Left lung (tissue), 10 donors: ENCODE data around the gene ANXA5. TPM values are rescaled to one million over a fixed set of nuclear protein-coding genes. Genes with fewer than 3 reads are reported as not detected.

Experiments used
- ATAC-seq: fragments of 200-7000 bp; cut with Tn5 transposase; one replicate; pipeline ENCODE4 v1.9.1; 2020; ENCODE audit warnings: moderate library complexity
- DNase-seq, 4 donors: peaks; one replicate each; pipeline ENCODE4 v3.0.0-alpha.2; 2013 to 2020
- H3K27ac ChIP-seq, 2 donors: fragments of 200-600 bp; sonication (generic) in 1 of 2; one replicate each; pipeline versions ENCODE4 v1.5.0 to v1.8.0; 2020 to 2021
- H3K27me3 ChIP-seq, 2 donors: fragments of 200-600 bp; sonication (generic) in 1 of 2; one replicate each; pipeline versions ENCODE4 v1.5.0 to v1.8.0; 2020 to 2021
- H3K36me3 ChIP-seq, 2 donors: fragments of 200-600 bp; sonication (generic) in 1 of 2; one replicate each; pipeline versions ENCODE4 v1.5.0 to v1.8.0; 2020 to 2021
- H3K4me1 ChIP-seq, 2 donors: fragments of 200-600 bp; one replicate each; pipeline ENCODE4 v1.8.0; 2021
- H3K4me3 ChIP-seq, 2 donors: fragments of 200-600 bp; sonication (generic) in 1 of 2; one replicate each; pipeline versions ENCODE4 v1.5.0 to v1.8.0; 2020 to 2021; ENCODE audit warnings: mild to moderate bottlenecking in 1 of 2
- H3K9me3 ChIP-seq, 2 donors: fragments of 200-600 bp; sonication (generic) in 1 of 2; one replicate each; pipeline versions ENCODE4 v1.5.0 to v1.8.0; 2020 to 2021
- intact Hi-C, 2 donors: fragments of 100-400 bp; cut with DNase I; formaldehyde crosslinking; loops; one replicate each; pipeline versions ENCODE4 v1.11.2 to v1.14.2; 2022
- polyA plus RNA-seq, 6 donors: library from polyadenylated mRNA; unstranded; fragments of 120-200 nt; gene quantifications; one replicate each; pipeline ENCODE4 v1.2.1, GENCODE V29; 2013; ENCODE audit not compliant: insufficient read length in 6 of 6
- total RNA-seq, 2 donors: library from RNA; stranded (reverse); fragmentation: NEBNext Ultra II Directional; extraction: Animal tissue kit (Norgen Biotek cat#: 25700); gene quantifications; one replicate each; pipeline ENCODE4 v1.2.1, GENCODE V29; 2021
- TF ChIP-seq, protein P1 (sequence below), 2 donors: fragments of 200-600 bp; sonication (generic) in 1 of 2; IDR thresholded peaks; one replicate each; pipeline versions ENCODE4 v1.5.0 to v1.8.0; 2021; ENCODE audit warnings: antibody characterized with exemption in 2 of 2
- donor health status: DM: no; HTN: yes; CAD: no.
- donor health status: DM: no; HTN: no; CAD: no.

Gene ANXA5
- total and polyA plus RNA-seq, 8 donors: 565 to 725 (median 646) TPM

DNA sequence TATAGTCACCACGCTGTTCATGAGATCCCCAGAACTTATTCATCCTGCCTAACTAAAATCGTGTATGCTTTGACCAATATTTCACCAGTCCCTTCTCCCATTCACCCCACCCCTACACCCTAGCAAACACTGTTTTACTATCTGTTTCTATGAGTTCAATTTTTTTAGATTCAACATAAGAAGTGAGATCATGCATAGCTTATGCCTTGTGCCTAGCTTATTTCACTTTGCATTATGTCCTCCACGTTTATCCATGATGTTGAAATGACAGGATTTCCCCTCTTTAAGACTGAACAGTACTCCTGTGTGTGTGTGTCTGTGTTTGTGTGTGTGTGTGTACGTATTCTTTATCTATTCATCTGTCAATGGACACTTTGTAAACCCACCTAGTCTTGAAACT lies 16.8 kb downstream of the ANXA5 start:
- peaks cover 0 to 99% of the 10 kb centered on the region in 2 donors for H3K36me3 ChIP-seq

DNA sequence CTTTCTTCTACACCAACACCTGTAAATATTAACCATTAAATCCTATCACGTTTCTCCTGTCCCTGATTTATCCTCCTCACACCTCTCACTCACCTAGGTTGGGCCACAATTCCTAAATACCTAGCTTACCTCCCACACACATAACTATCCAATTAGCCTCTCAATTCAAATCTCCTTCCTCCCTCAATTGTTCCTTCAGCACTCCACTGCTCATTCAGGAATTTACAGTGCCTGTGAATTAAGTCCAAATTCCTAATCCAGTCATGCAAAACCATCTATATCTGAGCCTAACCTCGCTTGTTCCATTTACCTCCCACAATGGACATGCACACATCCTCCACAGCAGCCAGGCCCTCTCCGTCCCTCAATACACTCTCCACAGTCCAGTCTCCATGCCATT lies 17.5 kb downstream of the ANXA5 start:
- no peak for DNase-seq
- ATAC-seq: no peak
- peaks cover 0 to 5% of the 10 kb centered on the region in 2 donors for H3K4me1 ChIP-seq
- TF ChIP-seq, protein P1, sequence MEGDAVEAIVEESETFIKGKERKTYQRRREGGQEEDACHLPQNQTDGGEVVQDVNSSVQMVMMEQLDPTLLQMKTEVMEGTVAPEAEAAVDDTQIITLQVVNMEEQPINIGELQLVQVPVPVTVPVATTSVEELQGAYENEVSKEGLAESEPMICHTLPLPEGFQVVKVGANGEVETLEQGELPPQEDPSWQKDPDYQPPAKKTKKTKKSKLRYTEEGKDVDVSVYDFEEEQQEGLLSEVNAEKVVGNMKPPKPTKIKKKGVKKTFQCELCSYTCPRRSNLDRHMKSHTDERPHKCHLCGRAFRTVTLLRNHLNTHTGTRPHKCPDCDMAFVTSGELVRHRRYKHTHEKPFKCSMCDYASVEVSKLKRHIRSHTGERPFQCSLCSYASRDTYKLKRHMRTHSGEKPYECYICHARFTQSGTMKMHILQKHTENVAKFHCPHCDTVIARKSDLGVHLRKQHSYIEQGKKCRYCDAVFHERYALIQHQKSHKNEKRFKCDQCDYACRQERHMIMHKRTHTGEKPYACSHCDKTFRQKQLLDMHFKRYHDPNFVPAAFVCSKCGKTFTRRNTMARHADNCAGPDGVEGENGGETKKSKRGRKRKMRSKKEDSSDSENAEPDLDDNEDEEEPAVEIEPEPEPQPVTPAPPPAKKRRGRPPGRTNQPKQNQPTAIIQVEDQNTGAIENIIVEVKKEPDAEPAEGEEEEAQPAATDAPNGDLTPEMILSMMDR (IDR thresholded peaks at IDR 0.05): no peak
- H3K27ac ChIP-seq: no peak overlapping the region
- H3K27me3 ChIP-seq: no peaks in the 10 kb centered on the region
- intact Hi-C loops: no loop called here
- H3K36me3 ChIP-seq: peaks cover 0 to 100% of the 10 kb centered on the region in 2 donors
- H3K4me3 ChIP-seq: no peak overlapping the region
- H3K9me3 ChIP-seq: no peaks in the 10 kb centered on the region

More for the DNA sequence above, 16.8 kb downstream of the ANXA5 start:
- Histone ChIP-seq H3K27ac (no peak overlapping the region), H3K27me3 (no peaks in the 10 kb centered on the region), H3K9me3 (no peaks in the 10 kb centered on the region), H3K4me1 (peaks cover 0 to 5% of the 10 kb centered on the region in 2 donors), H3K4me3 (no peak overlapping the region)
- DNase-seq: no peak
- ATAC-seq: no peak
- intact Hi-C loops: no loop called here
- TF ChIP-seq, protein P1 (IDR thresholded peaks at IDR 0.05): no peak

DNA sequence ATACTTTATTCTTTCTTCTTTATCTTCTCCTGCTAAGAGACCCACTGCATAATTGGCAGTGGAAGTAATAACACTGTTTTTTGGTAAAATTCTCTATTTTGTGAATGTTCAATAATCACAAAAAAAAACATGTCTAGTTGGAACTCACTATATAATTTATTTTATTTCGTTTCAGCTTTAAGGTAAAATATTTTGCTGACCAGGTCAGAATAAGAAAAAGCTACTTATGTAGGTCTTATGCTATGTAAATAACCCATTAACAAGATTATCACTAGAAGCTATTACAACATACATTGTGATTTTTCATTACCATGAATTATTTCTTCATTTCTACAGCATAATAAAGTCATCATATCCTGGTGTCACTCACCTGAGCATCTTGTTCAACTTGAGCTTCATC lies 19.3 kb downstream of the ANXA5 start:
- peaks cover 0 to 5% of the 10 kb centered on the region in 2 donors for H3K4me1 ChIP-seq
- no peaks in the 10 kb centered on the region for H3K9me3 ChIP-seq
- no peak overlapping the region for H3K27ac ChIP-seq
- intact Hi-C loops: no loop called here
- TF ChIP-seq, protein P1 (IDR thresholded peaks at IDR 0.05): no peak
- no peak for DNase-seq
- no peak for ATAC-seq
- H3K27me3 ChIP-seq: no peaks in the 10 kb centered on the region
- H3K4me3 ChIP-seq: no peak overlapping the region
- H3K36me3 ChIP-seq: peaks cover 0 to 97% of the 10 kb centered on the region in 2 donors

DNA sequence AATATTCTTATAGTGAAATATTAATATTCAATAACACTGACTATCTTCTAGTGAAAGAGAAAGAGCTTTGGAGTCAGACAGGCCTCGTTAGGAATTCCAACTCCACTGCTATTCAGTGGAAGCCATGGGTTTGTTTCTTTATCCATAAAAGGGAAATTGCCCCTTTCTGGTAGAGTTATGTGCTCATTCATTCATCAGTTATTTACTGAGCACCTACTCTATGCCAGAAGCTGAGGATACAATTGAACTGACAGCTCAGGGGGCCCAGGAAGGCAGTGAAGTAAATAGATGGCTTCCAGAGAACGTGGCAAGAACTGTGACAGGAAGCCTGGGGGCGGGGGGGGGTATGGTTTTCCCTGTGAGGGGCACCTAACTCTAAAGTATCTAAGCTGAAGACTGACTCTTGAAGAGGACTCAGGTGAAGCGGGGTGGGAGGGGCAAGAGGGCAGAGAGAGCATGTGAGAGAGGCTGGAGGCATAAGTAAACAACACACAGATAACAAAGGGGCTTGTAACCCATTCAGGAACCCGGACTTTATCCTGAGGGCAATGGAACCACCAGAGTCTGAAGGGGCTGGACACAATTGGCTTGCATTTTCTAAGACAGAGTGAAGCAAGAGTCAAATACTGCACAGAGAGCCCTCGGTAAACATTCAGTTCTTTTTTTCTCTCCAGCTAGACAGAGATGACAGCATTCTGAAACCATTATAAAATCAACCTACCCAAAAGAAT lies 20.3 kb downstream of the ANXA5 start:
- ATAC-seq (no peak), DNase-seq (no peak)
- no peaks in the 10 kb centered on the region for H3K9me3 ChIP-seq
- H3K4me3 ChIP-seq: no peak overlapping the region
- H3K36me3 ChIP-seq: peaks cover 0 to 97% of the 10 kb centered on the region in 2 donors
- TF ChIP-seq, protein P1 (IDR thresholded peaks at IDR 0.05): no peak
- intact Hi-C loops: no loop called here
- H3K27ac ChIP-seq: no peak overlapping the region
- peaks cover 0 to 5% of the 10 kb centered on the region in 2 donors for H3K4me1 ChIP-seq
- H3K27me3 ChIP-seq: no peaks in the 10 kb centered on the region

DNA sequence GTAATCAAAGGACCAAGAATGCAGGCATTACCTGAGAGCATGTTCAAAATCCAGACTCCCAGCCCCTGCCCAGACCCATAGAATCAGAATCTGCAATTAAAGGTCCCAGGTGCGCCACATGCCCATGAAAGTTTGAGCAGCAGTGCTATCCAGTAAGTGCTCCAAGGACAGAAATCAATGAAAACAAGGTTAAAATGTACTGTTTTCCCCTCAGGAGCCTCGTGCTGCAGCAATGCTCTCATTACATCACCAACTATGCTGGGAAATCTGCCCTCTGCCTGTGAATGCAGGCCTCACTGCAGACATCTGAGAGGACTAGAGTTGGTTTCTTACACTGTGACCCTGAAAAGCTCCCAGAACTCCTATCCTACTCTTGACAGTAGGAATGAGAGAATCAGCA lies 21.1 kb downstream of the ANXA5 start:
- intact Hi-C loops: no loop called here
- TF ChIP-seq, protein P1 (IDR thresholded peaks at IDR 0.05): no peak
- ATAC-seq (peak; percentile 25), DNase-seq (no peak)
- Histone ChIP-seq H3K36me3 (peaks cover 0 to 97% of the 10 kb centered on the region in 2 donors), H3K27ac (no peak overlapping the region), H3K27me3 (no peaks in the 10 kb centered on the region), H3K9me3 (no peaks in the 10 kb centered on the region), H3K4me1 (peaks cover 0 to 5% of the 10 kb centered on the region in 2 donors), H3K4me3 (no peak overlapping the region)
